HepG2 (cell line): ENCODE data around the gene TIMM44. TPM values are rescaled to one million over a fixed set of nuclear protein-coding genes. Genes with fewer than 3 reads are reported as not detected.

Source experiments
- ATAC-seq: fragments of 200-7000 bp; cut with Tn5 transposase; 3 replicates; pipeline ENCODE4 v1.9.1; 2020; ENCODE audit warnings: mild to moderate bottlenecking, moderate library complexity
- BruUV-seq: library from RNA; stranded (reverse); fragments of 400-500 nt; replicated peaks from 2 replicates; lab custom pipeline; 2021; lab: Mats Ljungman, UMichigan
- CTCF ChIA-PET: fragments of 300-600 bp; formaldehyde crosslinking; extraction: SDS; loops from one replicate; lab custom pipeline; 2021; ENCODE audit warnings: low total read pairs, inconsistent platforms, low intra/inter-chr PET ratio; lab: Yijun Ruan, JAX
- POLR2A ChIA-PET: fragments of 350-600 bp; sonication (Branson Sonifier 250); formaldehyde crosslinking; loops from one replicate; lab custom pipeline; 2020; ENCODE audit warnings: antibody characterized with exemption, inconsistent platforms; lab: Yijun Ruan, JAX
- DNase-seq: peaks from one replicate; pipeline ENCODE4 v3.0.0-alpha.2; 2015; ENCODE audit warnings: low spot score
- FAIRE-seq: peaks from 3 replicates; lab custom pipeline; 2011; peaks lifted over from hg19 to GRCh38; lab: Jason Lieb, UNC
- H2AFZ ChIP-seq: one replicate; pipeline ENCODE4 v1.6.1; 2011; ENCODE audit warnings: low read length, inconsistent platforms
- H3K27ac ChIP-seq: fragments of 300-600 bp; 3 replicates; pipeline ENCODE4 v1.8.0; 2011; ENCODE audit warnings: mixed run types, mild to moderate bottlenecking, mixed read lengths, low read length, inconsistent platforms; ENCODE audit not compliant: insufficient read depth; ENCODE audit errors: extremely low read length
- H3K27me3 ChIP-seq, 2 experiments: fragments of 200-600 bp in 1 of 2; 2 replicates in 1 of 2; 3 replicates in 1 of 2; pipeline versions ENCODE4 v1.6.0 to v1.8.0; 2011; ENCODE audit warnings: low read length in 2 of 2, mild to moderate bottlenecking in 2 of 2, moderate library complexity in 2 of 2, inconsistent platforms in 1 of 2; ENCODE audit not compliant: insufficient read depth in 2 of 2, control insufficient read depth in 1 of 2
- H3K36me3 ChIP-seq, 2 experiments: fragments of 200-600 bp in 1 of 2; replicated peaks in 1 of 2; 2 replicates in 1 of 2; 3 replicates in 1 of 2; pipeline versions ENCODE4 v1.5.1 to v1.8.0; 2011; ENCODE audit warnings: low read length in 2 of 2, inconsistent platforms in 1 of 2; ENCODE audit not compliant: insufficient read depth in 2 of 2, control insufficient read depth in 1 of 2
- H3K4me1 ChIP-seq: 2 replicates; pipeline ENCODE4 v1.5.1; 2012; ENCODE audit warnings: low read length, inconsistent platforms; ENCODE audit not compliant: insufficient read depth
- H3K4me2 ChIP-seq: 2 replicates; pipeline ENCODE4 v1.6.0; 2011; ENCODE audit warnings: low read depth, low read length, inconsistent platforms
- H3K4me3 ChIP-seq, 3 experiments: fragments of 200-600 bp in 1 of 3; sonication (generic), shearing (Covaris generic) in 1 of 3; replicated peaks in 1 of 3; 2 replicates each; pipeline ENCODE4 v1.5.1; 2011 to 2016; ENCODE audit warnings: low read length in 3 of 3, inconsistent platforms in 2 of 3, low read depth in 2 of 3, mild to moderate bottlenecking in 2 of 3, control low read depth in 1 of 3, mixed read lengths in 1 of 3; ENCODE audit not compliant: insufficient read depth in 1 of 3
- H3K79me2 ChIP-seq: one replicate; pipeline ENCODE4 v1.6.1; 2011; ENCODE audit warnings: low read length, inconsistent platforms; ENCODE audit not compliant: insufficient read depth
- H3K9ac ChIP-seq: 2 replicates; pipeline ENCODE4 v1.6.0; 2011; ENCODE audit warnings: mild to moderate bottlenecking, low read depth, low read length, inconsistent platforms; ENCODE audit not compliant: insufficient read depth
- H3K9me3 ChIP-seq: 2 replicates; pipeline ENCODE4 v1.5.1; 2012; ENCODE audit warnings: mild to moderate bottlenecking, low read length
- H4K20me1 ChIP-seq: 2 replicates; pipeline ENCODE4 v1.6.0; 2011; ENCODE audit warnings: inconsistent platforms, mild to moderate bottlenecking, low read length, moderate library complexity; ENCODE audit not compliant: insufficient read depth
- ATM ChIP-seq: fragments of 450-650 bp; IDR thresholded peaks from 2 replicates; pipeline ENCODE4 v1.7.1; 2017; ENCODE audit warnings: mild to moderate bottlenecking, borderline replicate concordance
- BCL6 ChIP-seq: IDR thresholded peaks from 2 replicates; pipeline ENCODE4 v1.6.1; 2016; ENCODE audit warnings: missing genetic modification reagents, missing compliant biosample characterization
- BRF2 ChIP-seq: sonication (generic); formaldehyde crosslinking; IDR thresholded peaks from 2 replicates; pipeline ENCODE4 v1.8.1; 2022; ENCODE audit warnings: mild to moderate bottlenecking, missing genetic modification reagents
- GPN1 ChIP-seq: sonication (generic); formaldehyde crosslinking; IDR thresholded peaks from 2 replicates; pipeline ENCODE4 v1.5.1; 2020; ENCODE audit warnings: missing genetic modification reagents, borderline replicate concordance
- HOXA5 ChIP-seq: sonication (generic); formaldehyde crosslinking; IDR thresholded peaks from 2 replicates; pipeline ENCODE4 v1.4.0; 2020; ENCODE audit warnings: missing genetic modification reagents
- MEF2D ChIP-seq: sonication (generic); formaldehyde crosslinking; IDR thresholded peaks from 2 replicates; pipeline ENCODE4 v1.5.1; 2020; ENCODE audit warnings: mild to moderate bottlenecking, missing genetic modification reagents
- MIER2 ChIP-seq: IDR thresholded peaks from 2 replicates; pipeline ENCODE4 v1.6.1; 2016; ENCODE audit warnings: missing biosample characterization, missing genetic modification reagents
- RARA ChIP-seq: IDR thresholded peaks from 2 replicates; pipeline ENCODE4 v1.6.1; 2016; ENCODE audit warnings: missing genetic modification reagents, missing compliant biosample characterization
- SMAD3 ChIP-seq: sonication (generic); formaldehyde crosslinking; IDR thresholded peaks from 2 replicates; pipeline ENCODE4 v1.4.0; 2020; ENCODE audit warnings: missing genetic modification reagents
- THAP11 ChIP-seq: IDR thresholded peaks from 2 replicates; pipeline ENCODE4 v1.6.1; 2016; ENCODE audit warnings: missing biosample characterization, missing genetic modification reagents
- ZNF572 ChIP-seq: sonication (generic); formaldehyde crosslinking; IDR thresholded peaks from 2 replicates; pipeline ENCODE4 v1.5.1; 2020; ENCODE audit warnings: mild to moderate bottlenecking, missing genetic modification reagents
- ZNF766 ChIP-seq: sonication (generic); formaldehyde crosslinking; IDR thresholded peaks from 2 replicates; pipeline ENCODE4 v1.5.0; 2020; ENCODE audit warnings: missing genetic modification reagents, borderline replicate concordance
- WGBS: methylation state at CpG from one replicate; pipeline ENCODE4 v1.1.6; 2017; ENCODE audit warnings: low lambda C conversion rate; 5-methylcytosine and 5-hydroxymethylcytosine counted together
- in situ Hi-C: cut with HindIII; loops from 2 replicates; pipeline ENCODE4 v1.10.0; 2017; ENCODE audit warnings: low pct_unique_long_range_greater_than_20kb; ENCODE audit not compliant: extremely low pct_ligation_motif_present
- intact Hi-C: fragments of 100-400 bp; cut with micrococcal nuclease; formaldehyde crosslinking; loops from one replicate; pipeline ENCODE4 v1.10.0; 2022; ENCODE audit not compliant: unreplicated experiment
- polyA plus RNA-seq, 8 experiments: library from polyadenylated mRNA; depleted of rRNA in 3 of 8; stranded (reverse) in 7 of 8; unstranded in 1 of 8; fragments of >200 nt; fragmentation: Illumina TruSeq in 4 of 8; extraction: Trizol in 4 of 8; gene quantifications; 2 replicates each; pipeline versions ENCODE4 v1.2.1 to v1.2.3, GENCODE V29; 2011 to 2016; ENCODE audit warnings: low read depth in 4 of 8, missing spikeins in 1 of 8, mixed read lengths in 1 of 8; ENCODE audit not compliant: insufficient read depth in 1 of 8
- total RNA-seq, 5 experiments: library from RNA; depleted of rRNA; stranded (reverse); fragments of >200 nt; fragmentation: Illumina TruSeq; extraction: Trizol; gene quantifications; 2 replicates each; pipeline ENCODE4 v1.2.3, GENCODE V29; 2016; ENCODE audit warnings: low read depth in 1 of 5
- TF ChIP-seq, protein P1 (sequence below): sonication (generic); formaldehyde crosslinking; conservative IDR thresholded peaks from 2 replicates; pipeline ENCODE4 v1.8.0; 2022; ENCODE audit warnings: low read depth, missing genetic modification reagents
- TF ChIP-seq, protein P2 (sequence below): IDR thresholded peaks from 2 replicates; pipeline ENCODE4 v1.6.1; 2016
- TF ChIP-seq, protein P3 (sequence below): sonication (generic); formaldehyde crosslinking; IDR thresholded peaks from 2 replicates; pipeline ENCODE4 v1.4.0; 2020; ENCODE audit warnings: missing genetic modification reagents, borderline replicate concordance

Gene TIMM44
- total and polyA plus RNA-seq, 2 of the 13 experiments (the other 11 are each of a cell fraction or from before 2014, with no cell fraction given) = 42.9 to 72.6 TPM

DNA sequence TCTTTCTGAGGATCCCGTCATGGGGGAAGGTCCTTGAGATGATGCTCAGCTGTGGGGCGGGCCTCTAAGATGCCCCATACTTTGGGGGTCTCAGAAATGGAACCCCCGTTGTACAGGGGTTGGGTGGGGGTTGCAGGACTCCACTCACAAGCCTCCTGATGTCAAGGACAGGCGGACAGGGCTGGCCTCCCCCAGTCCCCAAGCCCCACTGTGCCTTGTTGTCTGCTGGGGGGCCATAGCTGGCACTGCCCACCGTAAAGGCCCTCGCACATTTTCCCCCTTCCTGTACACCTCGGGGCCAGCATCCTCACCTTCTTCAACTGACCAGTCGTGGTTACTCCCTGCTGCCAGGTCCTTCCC lies 20.6 kb downstream of the TIMM44 start:
- H4K20me1 ChIP-seq = peaks cover 5% of the 10 kb centered on the region; the same call in 1 of the 2 replicates
- CTCF ChIA-PET = no interaction called here
- H3K27me3 ChIP-seq = no peaks in the 10 kb centered on the region; a peak in 1 of 5 replicates
- POLR2A ChIA-PET = interaction anchor here (1.4 kb wide), 1 partner anchor 21 kb away, joined by 7 read pairs; the partner anchor contains the start of gene TIMM44
- no TSS peak for BruUV-seq
- in situ Hi-C loops = loop anchor here (5.0 kb wide), 1 partner anchor 71 kb away; no protein-coding TSS in a partner anchor
- H2AFZ ChIP-seq = no peak overlapping the region
- H3K9ac ChIP-seq = no peak overlapping the region
- no peak overlapping the region for H3K4me2 ChIP-seq
- intact Hi-C loops = no loop called here
- H3K36me3 ChIP-seq = peaks cover 5 to 10% of the 10 kb centered on the region in 2 experiments; a peak in 2 of 5 replicates
- no peak overlapping the region for H3K4me3 ChIP-seq
- H3K79me2 ChIP-seq = no peaks in the 10 kb centered on the region
- FAIRE-seq = no peak
- TF ChIP-seq SMAD3 (CRISPR knock-in tag) = no peak
- no peak for TF ChIP-seq BRF2
- TF ChIP-seq MIER2 (CRISPR knock-in tag) = no peak
- TF ChIP-seq, protein P1, sequence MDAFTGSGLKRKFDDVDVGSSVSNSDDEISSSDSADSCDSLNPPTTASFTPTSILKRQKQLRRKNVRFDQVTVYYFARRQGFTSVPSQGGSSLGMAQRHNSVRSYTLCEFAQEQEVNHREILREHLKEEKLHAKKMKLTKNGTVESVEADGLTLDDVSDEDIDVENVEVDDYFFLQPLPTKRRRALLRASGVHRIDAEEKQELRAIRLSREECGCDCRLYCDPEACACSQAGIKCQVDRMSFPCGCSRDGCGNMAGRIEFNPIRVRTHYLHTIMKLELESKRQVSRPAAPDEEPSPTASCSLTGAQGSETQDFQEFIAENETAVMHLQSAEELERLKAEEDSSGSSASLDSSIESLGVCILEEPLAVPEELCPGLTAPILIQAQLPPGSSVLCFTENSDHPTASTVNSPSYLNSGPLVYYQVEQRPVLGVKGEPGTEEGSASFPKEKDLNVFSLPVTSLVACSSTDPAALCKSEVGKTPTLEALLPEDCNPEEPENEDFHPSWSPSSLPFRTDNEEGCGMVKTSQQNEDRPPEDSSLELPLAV (CRISPR knock-in tag) = no peak
- no peak for TF ChIP-seq GPN1 (CRISPR knock-in tag)
- no peak for TF ChIP-seq ZNF572 (CRISPR knock-in tag)
- no peak for TF ChIP-seq HOXA5 (CRISPR knock-in tag)
- no peak for TF ChIP-seq RARA (CRISPR knock-in tag)
- TF ChIP-seq, protein P2, sequence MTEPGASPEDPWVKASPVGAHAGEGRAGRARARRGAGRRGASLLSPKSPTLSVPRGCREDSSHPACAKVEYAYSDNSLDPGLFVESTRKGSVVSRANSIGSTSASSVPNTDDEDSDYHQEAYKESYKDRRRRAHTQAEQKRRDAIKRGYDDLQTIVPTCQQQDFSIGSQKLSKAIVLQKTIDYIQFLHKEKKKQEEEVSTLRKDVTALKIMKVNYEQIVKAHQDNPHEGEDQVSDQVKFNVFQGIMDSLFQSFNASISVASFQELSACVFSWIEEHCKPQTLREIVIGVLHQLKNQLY (CRISPR knock-in tag) = no peak
- TF ChIP-seq BCL6 = no peak
- TF ChIP-seq ZNF766 (CRISPR knock-in tag) = no peak
- no peak for TF ChIP-seq THAP11 (CRISPR knock-in tag)
- TF ChIP-seq ATM = no peak
- TF ChIP-seq MEF2D (CRISPR knock-in tag) = no peak
- TF ChIP-seq, protein P3, sequence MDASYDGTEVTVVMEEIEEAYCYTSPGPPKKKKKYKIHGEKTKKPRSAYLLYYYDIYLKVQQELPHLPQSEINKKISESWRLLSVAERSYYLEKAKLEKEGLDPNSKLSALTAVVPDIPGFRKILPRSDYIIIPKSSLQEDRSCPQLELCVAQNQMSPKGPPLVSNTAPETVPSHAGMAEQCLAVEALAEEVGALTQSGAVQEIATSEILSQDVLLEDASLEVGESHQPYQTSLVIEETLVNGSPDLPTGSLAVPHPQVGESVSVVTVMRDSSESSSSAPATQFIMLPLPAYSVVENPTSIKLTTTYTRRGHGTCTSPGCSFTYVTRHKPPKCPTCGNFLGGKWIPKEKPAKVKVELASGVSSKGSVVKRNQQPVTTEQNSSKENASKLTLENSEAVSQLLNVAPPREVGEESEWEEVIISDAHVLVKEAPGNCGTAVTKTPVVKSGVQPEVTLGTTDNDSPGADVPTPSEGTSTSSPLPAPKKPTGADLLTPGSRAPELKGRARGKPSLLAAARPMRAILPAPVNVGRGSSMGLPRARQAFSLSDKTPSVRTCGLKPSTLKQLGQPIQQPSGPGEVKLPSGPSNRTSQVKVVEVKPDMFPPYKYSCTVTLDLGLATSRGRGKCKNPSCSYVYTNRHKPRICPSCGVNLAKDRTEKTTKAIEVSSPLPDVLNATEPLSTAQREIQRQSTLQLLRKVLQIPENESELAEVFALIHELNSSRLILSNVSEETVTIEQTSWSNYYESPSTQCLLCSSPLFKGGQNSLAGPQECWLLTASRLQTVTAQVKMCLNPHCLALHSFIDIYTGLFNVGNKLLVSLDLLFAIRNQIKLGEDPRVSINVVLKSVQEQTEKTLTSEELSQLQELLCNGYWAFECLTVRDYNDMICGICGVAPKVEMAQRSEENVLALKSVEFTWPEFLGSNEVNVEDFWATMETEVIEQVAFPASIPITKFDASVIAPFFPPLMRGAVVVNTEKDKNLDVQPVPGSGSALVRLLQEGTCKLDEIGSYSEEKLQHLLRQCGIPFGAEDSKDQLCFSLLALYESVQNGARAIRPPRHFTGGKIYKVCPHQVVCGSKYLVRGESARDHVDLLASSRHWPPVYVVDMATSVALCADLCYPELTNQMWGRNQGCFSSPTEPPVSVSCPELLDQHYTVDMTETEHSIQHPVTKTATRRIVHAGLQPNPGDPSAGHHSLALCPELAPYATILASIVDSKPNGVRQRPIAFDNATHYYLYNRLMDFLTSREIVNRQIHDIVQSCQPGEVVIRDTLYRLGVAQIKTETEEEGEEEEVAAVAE (CRISPR knock-in tag) = no peak
- no peak for DNase-seq
- 95% methylated on average over 5 of the region's 8 CpGs for WGBS
- H3K27ac ChIP-seq = no peak overlapping the region
- no peaks in the 10 kb centered on the region for H3K9me3 ChIP-seq
- peaks cover 21% of the 10 kb centered on the region for H3K4me1 ChIP-seq
- no peak for ATAC-seq
